T-helper 17 cell (primary cell): ENCODE results near the gene ATP13A4. TPM values are rescaled to one million over a fixed set of nuclear protein-coding genes. Genes with fewer than 3 reads are reported as not detected.

Experiments used
- ATAC-seq: fragments of 150-1000 bp; cut with Tn5 transposase; 2 replicates; pipeline ENCODE4 v1.10.0; 2021; ENCODE audit warnings: mild to moderate bottlenecking, moderate library complexity
- DNase-seq, 3 donors: peaks; one replicate each; pipeline versions ENCODE4 v3.0.0 to v3.0.0-alpha.2; 2020 to 2021
- H3K9me3 ChIP-seq: one replicate; pipeline ENCODE4 v1.7.0; 2013; ENCODE audit warnings: low read length, mild to moderate bottlenecking; ENCODE audit not compliant: control insufficient read depth, poor library complexity, severe bottlenecking
- H3K27ac Mint-ChIP-seq: one replicate; pipeline ENCODE4 v1.8.0; 2022; ENCODE audit warnings: mild to moderate bottlenecking, moderate library complexity, mixed read lengths
- H3K27me3 Mint-ChIP-seq: one replicate; pipeline ENCODE4 v1.8.0; 2022; ENCODE audit warnings: mixed read lengths
- H3K36me3 Mint-ChIP-seq: one replicate; pipeline ENCODE4 v1.8.0; 2022; ENCODE audit warnings: low read depth, mixed read lengths
- H3K4me1 Mint-ChIP-seq: one replicate; pipeline ENCODE4 v1.8.0; 2022; ENCODE audit warnings: mild to moderate bottlenecking, mixed read lengths
- H3K4me3 Mint-ChIP-seq: one replicate; pipeline ENCODE4 v1.8.0; 2022; ENCODE audit warnings: mild to moderate bottlenecking, moderate library complexity, mixed read lengths
- total RNA-seq, 4 donors: library from RNA in 2 of 4; stranded (reverse) in 2 of 4; gene quantifications; one replicate each; pipeline ENCODE4 v1.2.3 and lab custom pipeline; 2022 to 2026

ATP13A4 gene
- total RNA-seq, 2 donors from 2014 or later, result 1.2 to 3.5 TPM

DNA sequence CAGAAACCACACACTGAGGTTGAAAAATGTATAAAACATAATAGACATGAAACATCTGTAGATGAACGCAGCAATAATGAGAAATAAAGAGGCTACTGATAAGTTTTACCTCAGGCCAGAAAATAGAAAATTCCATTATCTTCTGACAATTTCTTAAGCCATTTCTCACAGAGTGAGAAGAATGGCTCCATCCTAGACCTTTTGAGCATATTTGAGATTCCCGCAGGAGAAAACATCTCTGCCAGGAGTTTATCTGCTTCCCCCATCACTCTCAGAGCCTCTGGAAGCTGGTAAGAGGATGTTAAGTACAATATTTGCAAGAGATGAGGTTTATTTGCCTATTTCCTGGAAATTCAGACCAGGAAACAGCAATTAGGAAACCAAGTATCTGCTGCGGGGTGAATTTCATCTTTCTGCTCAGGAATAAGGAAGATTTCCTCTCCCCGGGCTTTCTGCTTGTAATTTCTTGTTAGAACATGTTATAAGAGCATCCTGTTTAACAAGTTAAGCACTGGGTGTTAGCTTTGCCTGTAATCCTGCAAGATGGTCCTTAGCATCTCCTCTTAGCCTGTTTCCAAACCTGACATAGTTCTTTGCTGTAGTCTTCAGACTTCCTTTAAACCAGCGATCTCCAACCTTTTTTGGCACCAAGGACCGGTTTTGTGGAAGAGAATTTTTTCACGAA lies 54.8 kb downstream of the ATP13A4 start:
- H3K4me1 Mint-ChIP-seq, result no peaks in the 10 kb centered on the region
- peaks cover 5% of the 10 kb centered on the region for H3K27me3 Mint-ChIP-seq
- no peak overlapping the region for H3K27ac Mint-ChIP-seq
- ATAC-seq (no peak), DNase-seq (no peak)
- no peaks in the 10 kb centered on the region for H3K9me3 ChIP-seq
- H3K4me3 Mint-ChIP-seq, result no peak overlapping the region
- no peaks in the 10 kb centered on the region for H3K36me3 Mint-ChIP-seq

DNA sequence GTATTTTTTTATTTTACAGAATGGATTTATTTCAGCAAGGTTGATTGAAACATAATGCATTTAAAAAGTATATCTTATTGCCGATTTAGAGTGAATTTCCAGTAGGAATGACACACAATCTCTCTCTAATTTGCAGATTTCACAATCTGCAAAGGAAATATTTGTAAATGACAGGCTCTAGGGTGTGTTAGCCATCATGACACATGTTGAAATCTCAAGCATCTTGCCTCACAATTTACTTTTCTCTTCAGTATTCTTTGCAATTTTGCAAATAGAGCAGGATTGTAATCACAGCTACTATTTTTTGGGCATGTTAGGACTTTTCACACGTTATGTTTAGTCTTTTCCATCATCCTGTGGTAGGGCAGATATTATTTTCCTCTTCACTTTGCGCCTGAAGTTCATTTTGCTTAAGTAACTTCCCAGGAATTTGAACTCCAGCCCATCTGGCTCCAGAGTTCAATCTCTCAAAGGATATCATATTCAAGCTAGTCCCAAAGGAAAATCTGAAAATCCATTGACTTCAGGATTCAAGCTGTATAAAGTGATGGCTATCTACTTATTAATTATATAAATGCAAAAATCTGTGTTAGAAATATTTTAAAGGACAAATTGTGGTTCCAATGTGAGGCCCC lies 55.4 kb downstream of the ATP13A4 start:
- H3K27ac Mint-ChIP-seq, result no peak overlapping the region
- DNase-seq, result no peak
- peaks cover 5% of the 10 kb centered on the region for H3K27me3 Mint-ChIP-seq
- H3K36me3 Mint-ChIP-seq, result no peaks in the 10 kb centered on the region
- no peaks in the 10 kb centered on the region for H3K9me3 ChIP-seq
- no peaks in the 10 kb centered on the region for H3K4me1 Mint-ChIP-seq
- ATAC-seq, result no peak
- no peak overlapping the region for H3K4me3 Mint-ChIP-seq

DNA sequence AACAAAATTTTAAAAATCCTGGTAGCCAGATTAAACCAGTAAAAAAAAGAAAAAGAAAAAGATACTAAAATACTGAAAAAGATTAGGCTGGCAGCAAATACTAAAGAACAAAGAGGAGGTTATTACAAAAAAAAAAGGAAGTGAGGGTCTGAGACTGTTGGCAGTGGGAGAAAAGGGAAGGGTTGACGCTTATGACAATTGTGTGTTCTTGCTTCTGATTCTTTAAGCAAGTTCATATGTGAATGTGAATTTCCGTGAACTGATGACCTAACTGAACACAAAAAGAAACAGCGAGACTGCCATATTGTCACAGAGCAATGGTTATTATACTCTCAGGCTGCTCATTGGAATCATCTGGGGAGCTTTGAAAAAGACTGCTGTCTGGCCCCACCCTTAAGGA lies 56.5 kb downstream of the ATP13A4 start:
- Mint-ChIP-seq H3K4me1 (no peaks in the 10 kb centered on the region), H3K27me3 (peaks cover 5% of the 10 kb centered on the region), H3K27ac (no peak overlapping the region), H3K36me3 (no peaks in the 10 kb centered on the region), H3K4me3 (no peak overlapping the region)
- ATAC-seq, result no peak
- H3K9me3 ChIP-seq, result no peaks in the 10 kb centered on the region
- no peak for DNase-seq

DNA sequence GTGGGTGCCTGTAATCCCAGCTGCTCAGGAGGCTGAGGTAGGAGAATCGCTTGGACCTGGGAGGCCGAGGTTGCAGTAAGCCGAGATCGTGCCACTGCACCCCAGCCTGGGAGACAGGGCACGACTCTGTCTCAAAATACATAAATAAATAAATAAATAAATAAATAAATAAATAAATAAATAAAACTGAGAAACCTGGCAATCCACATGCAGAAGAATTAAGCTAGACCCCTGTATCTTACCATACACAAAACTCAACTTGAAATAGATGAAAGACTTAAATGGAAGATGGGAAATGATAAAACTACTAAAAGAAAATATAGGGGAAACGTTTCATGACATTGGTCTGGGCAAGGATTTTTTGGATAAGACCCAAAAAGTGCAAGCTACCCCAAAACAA lies 58.0 kb downstream of the ATP13A4 start:
- Mint-ChIP-seq H3K36me3 (no peaks in the 10 kb centered on the region), H3K27ac (no peak overlapping the region)
- ATAC-seq, result no peak

DNA sequence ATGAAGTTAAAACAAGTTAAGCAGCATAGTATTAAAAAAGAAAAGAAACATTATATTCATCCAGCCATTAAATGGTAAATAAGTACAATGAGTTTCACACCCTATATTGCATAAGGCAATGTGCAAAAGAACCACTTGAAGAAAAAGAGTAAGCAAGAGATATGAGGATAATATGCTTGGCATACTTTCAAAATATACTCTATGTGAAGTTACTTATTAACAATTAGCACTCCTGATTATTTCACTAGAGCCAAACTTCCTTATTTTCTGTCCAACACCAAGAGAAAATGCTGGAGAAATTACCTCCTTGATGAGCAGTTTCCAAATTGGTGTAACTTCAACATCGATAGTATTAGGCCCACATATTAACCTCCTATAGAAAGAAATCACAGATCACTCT lies 63.7 kb downstream of the ATP13A4 start:
- no peaks in the 10 kb centered on the region for H3K9me3 ChIP-seq
- peaks cover 5% of the 10 kb centered on the region for H3K36me3 Mint-ChIP-seq
- H3K4me3 Mint-ChIP-seq, result no peak overlapping the region
- DNase-seq (no peak), ATAC-seq (no peak)
- H3K4me1 Mint-ChIP-seq, result no peaks in the 10 kb centered on the region
- no peak overlapping the region for H3K27ac Mint-ChIP-seq
- no peaks in the 10 kb centered on the region for H3K27me3 Mint-ChIP-seq

More for the DNA sequence above, 58.0 kb downstream of the ATP13A4 start:
- no peak for DNase-seq
- no peak overlapping the region for H3K4me3 Mint-ChIP-seq
- H3K4me1 Mint-ChIP-seq, result no peaks in the 10 kb centered on the region
- H3K9me3 ChIP-seq, result no peaks in the 10 kb centered on the region
- H3K27me3 Mint-ChIP-seq, result peaks cover 5% of the 10 kb centered on the region

DNA sequence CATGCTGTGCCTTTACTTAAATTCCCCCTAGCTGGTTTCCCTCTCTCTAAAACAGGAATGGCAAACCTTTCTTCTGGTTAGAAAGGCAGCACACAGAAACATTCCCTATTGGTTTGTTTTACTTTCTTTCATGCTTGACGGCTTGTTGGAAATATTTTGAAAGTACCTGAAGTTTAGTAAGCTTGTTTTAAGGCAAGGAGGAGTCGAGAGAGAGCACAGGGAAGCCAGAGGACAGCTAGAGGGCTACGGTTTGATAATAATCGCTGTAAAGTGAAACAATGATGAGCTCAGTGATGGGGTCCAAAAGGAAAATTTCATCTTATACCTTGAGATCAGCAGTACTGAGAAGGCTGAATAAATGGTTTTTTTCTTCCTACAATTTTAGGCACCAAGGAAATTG lies 64.1 kb downstream of the ATP13A4 start:
- peaks cover 5% of the 10 kb centered on the region for H3K36me3 Mint-ChIP-seq
- H3K4me1 Mint-ChIP-seq, result no peaks in the 10 kb centered on the region
- H3K27ac Mint-ChIP-seq, result no peak overlapping the region
- H3K27me3 Mint-ChIP-seq, result no peaks in the 10 kb centered on the region
- H3K4me3 Mint-ChIP-seq, result no peak overlapping the region
- ATAC-seq (no peak), DNase-seq (no peak)
- no peaks in the 10 kb centered on the region for H3K9me3 ChIP-seq

DNA sequence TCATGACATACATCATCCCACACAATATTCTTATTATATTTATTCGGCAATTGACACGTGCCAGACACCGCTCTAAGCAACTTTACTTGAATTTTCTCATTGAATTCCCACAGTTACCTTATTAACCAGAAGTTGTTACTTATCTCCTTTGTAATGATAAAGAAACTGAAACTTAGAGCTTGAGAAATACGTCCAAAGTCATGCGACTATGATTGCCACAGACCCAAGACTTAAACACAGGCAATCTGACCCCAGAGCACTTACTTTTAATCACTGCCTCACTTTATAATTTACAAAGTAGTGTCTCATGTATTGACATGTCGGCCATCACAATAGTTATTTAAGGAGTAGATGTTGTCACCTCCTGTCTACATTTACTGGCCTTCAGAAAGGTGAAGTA lies 64.7 kb downstream of the ATP13A4 start:
- Mint-ChIP-seq H3K4me1 (no peaks in the 10 kb centered on the region), H3K4me3 (no peak overlapping the region)
- DNase-seq, result no peak

DNA sequence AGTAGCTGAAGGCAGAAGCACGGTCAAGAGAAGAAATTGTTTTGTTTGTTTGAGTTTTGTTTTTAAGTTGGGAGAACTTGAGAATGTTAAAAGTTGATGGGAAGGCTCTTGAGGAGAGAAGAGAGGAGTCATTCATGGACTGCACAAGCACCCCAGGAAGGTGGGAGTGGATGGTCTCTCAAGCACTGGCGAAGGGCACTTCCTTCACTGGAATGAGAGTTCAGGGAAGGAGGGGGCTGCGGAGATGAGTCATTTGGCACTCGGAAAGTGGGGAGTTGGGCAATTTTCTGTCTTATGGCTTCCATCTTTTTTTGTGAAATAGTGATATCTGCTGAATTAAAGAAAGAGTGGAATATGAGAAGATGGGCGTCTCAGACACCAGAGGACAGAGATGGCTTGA lies 66.0 kb downstream of the ATP13A4 start:
- Mint-ChIP-seq H3K27ac (no peak overlapping the region), H3K36me3 (peaks cover 8% of the 10 kb centered on the region), H3K27me3 (peaks cover 8% of the 10 kb centered on the region), H3K4me3 (no peak overlapping the region), H3K4me1 (no peaks in the 10 kb centered on the region)
- DNase-seq (no peak), ATAC-seq (no peak)
- no peaks in the 10 kb centered on the region for H3K9me3 ChIP-seq

More for the DNA sequence above, 64.7 kb downstream of the ATP13A4 start:
- no peaks in the 10 kb centered on the region for H3K9me3 ChIP-seq
- H3K36me3 Mint-ChIP-seq, result peaks cover 5% of the 10 kb centered on the region
- H3K27me3 Mint-ChIP-seq, result peaks cover 4% of the 10 kb centered on the region
- H3K27ac Mint-ChIP-seq, result no peak overlapping the region
- no peak for ATAC-seq

DNA sequence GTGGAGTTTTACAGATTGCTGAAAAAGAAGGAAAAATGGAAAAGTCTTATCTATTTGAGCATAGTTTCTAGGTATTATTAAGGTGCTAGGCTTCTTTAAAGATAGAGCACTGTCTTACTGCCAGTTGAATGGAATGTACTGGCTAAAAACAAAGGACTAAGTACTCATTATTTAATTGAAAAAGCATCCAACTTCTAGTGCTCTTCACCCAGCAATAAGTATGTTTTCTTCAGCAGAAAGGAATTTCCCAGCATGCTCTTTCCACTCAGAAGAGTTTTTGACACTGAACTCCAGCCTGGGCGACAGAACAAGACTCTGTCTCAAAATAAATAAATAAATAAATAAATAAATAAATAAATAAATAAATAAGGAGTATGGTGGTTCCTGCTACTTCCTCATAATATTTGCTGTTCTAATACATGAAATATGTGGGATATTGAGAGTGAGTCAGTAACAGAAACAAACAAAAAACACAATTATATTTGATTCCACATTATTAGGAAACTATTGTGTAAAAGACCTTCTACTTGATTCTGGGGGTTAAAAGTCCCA lies 70.6 kb downstream of the ATP13A4 start:
- DNase-seq (no peak), ATAC-seq (no peak)
- Mint-ChIP-seq H3K36me3 (peaks cover 8% of the 10 kb centered on the region), H3K4me1 (no peaks in the 10 kb centered on the region), H3K27me3 (peaks cover 8% of the 10 kb centered on the region), H3K27ac (no peak overlapping the region), H3K4me3 (no peak overlapping the region)
- H3K9me3 ChIP-seq, result no peaks in the 10 kb centered on the region

DNA sequence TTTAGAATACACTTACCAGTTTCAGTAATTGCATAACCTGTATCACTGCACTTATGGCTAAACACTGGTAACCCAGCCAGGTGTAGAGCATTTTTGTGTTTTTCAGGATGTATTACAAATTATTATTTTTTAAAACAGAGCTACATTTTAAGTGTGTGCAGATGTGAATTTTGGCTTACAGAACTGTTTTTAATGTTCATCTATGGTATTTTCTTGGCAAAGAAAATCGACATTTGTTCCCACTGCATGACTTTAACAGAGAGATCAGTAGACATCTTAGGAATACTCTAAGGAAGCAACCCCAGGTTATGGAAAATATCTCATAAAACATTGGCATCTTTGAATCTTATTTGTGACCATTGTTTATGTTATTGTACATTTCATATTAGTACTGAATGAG lies 73.3 kb downstream of the ATP13A4 start:
- no peaks in the 10 kb centered on the region for H3K4me1 Mint-ChIP-seq
- peaks cover 3% of the 10 kb centered on the region for H3K36me3 Mint-ChIP-seq
- peaks cover 8% of the 10 kb centered on the region for H3K27me3 Mint-ChIP-seq
- H3K27ac Mint-ChIP-seq, result no peak overlapping the region
- no peak overlapping the region for H3K4me3 Mint-ChIP-seq
- no peak for ATAC-seq
- no peaks in the 10 kb centered on the region for H3K9me3 ChIP-seq
- no peak for DNase-seq

DNA sequence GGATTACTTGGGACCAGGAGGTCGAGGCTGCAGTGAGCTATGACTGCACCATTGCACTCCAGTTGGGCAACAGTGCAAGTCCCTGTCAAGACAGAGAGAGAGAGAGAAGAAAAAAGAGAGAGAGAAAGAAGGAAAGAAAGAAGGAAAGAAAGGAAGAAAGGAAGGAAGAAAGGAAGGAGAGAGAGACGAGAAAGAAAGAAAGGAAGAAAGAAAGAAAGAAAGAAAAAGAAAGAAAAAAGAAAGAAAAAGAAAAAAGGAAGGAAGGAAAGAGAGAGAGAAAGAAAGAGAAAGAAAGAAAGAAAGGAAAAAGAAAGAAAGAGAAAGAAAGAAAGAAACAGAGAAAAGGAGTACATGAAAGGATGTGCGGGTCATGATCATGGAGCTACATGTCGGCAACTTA lies 80.2 kb downstream of the ATP13A4 start:
- no peaks in the 10 kb centered on the region for H3K9me3 ChIP-seq
- Mint-ChIP-seq H3K27ac (no peak overlapping the region), H3K36me3 (no peaks in the 10 kb centered on the region), H3K4me1 (no peaks in the 10 kb centered on the region), H3K4me3 (no peak overlapping the region), H3K27me3 (peaks cover 22% of the 10 kb centered on the region)
- ATAC-seq (no peak), DNase-seq (no peak)

DNA sequence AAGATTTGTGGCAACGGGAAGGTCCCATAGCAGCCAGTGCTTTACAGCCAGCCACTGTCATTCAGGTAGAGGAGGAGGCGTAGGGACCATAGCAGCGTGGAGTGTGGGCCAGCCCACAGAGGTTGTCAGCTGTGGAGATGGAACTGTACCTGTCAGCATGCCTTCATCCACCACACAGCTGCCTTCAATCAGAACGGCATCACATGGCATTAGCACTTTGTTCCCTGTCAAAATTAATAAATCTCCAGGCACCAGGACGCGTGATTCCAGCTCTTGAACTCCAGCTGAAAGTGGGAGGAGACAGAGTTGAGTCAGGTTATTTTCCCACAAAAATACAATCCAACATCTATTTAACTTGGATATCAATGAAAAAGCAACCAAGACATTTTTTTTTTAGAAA lies 84.0 kb downstream of the ATP13A4 start:
- DNase-seq, result no peak
- Mint-ChIP-seq H3K36me3 (no peaks in the 10 kb centered on the region), H3K27ac (no peak overlapping the region), H3K27me3 (peaks cover 25% of the 10 kb centered on the region), H3K4me3 (no peak overlapping the region), H3K4me1 (no peaks in the 10 kb centered on the region)
- no peaks in the 10 kb centered on the region for H3K9me3 ChIP-seq
- ATAC-seq, result no peak

DNA sequence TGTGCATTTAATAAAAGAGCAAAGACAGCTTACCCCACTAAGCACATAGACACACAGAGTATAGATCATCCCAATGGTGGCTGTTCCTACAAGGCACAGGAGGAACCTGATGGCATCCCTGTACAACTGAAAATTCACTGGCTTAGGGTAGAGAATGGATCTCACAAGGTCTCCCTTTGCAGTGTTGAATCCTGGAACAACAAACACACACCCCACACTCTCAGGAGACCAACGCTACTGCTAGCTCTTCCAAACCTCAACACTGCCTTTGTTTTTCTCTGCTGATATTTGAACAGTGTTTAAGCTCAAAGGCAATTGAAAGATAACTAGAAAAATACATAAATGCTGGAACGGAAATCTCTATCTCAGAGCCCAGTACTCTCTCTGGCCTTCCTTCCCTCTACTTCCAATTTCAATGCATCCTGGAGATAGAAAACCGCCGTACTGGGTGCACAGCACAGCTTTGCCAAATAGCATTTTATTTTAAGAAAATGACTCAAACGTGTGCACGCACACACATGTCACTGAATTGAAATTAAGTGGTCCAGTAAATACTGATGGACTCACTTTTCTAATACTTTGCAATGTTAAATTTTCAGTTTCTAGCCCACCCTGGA lies 88.6 kb downstream of the ATP13A4 start:
- no peak overlapping the region for H3K27ac Mint-ChIP-seq
- H3K4me3 Mint-ChIP-seq, result no peak overlapping the region
- ATAC-seq, result no peak
- H3K4me1 Mint-ChIP-seq, result peaks cover 2% of the 10 kb centered on the region
- H3K9me3 ChIP-seq, result no peaks in the 10 kb centered on the region
- DNase-seq, result no peak
- H3K36me3 Mint-ChIP-seq, result no peaks in the 10 kb centered on the region
- H3K27me3 Mint-ChIP-seq, result peaks cover 4% of the 10 kb centered on the region
